Measurements from ENCODE around the gene MT4. TPM values are rescaled to one million over a fixed set of nuclear protein-coding genes. Genes with fewer than 3 reads are reported as not detected.

MT4 gene
- total RNA-seq, 1 donor from 2014 or later: not detected

GRCh38 chr16:56560447-56560846, 4.4 kb upstream of the MT4 start:
- H3K4me1 Mint-ChIP-seq: no peaks in the 10 kb centered on the region
- TF ChIP-seq CTCF (IDR thresholded peaks at IDR 0.05; ENCODE audit: unreplicated experiment): no peak
- DNase-seq (ENCODE audit: low spot score in 2 of 2, unreplicated experiment in 2 of 2): no peak
- no peaks in the 10 kb centered on the region for H3K9me3 Mint-ChIP-seq
- no peak overlapping the region for H3K4me3 Mint-ChIP-seq
- H3K36me3 Mint-ChIP-seq: no peaks in the 10 kb centered on the region
- H3K27ac Mint-ChIP-seq: no peak overlapping the region
- H3K27me3 Mint-ChIP-seq (ENCODE audit: low read depth): peaks cover 68% of the 10 kb centered on the region

GRCh38 chr16:56561126-56561525, 3.7 kb upstream of the MT4 start:
- Mint-ChIP-seq H3K9me3 (no peaks in the 10 kb centered on the region), H3K36me3 (no peaks in the 10 kb centered on the region), H3K27me3 (ENCODE audit: low read depth) (peaks cover 68% of the 10 kb centered on the region), H3K4me3 (no peak overlapping the region), H3K4me1 (no peaks in the 10 kb centered on the region), H3K27ac (no peak overlapping the region)
- no peak for DNase-seq (ENCODE audit: low spot score in 2 of 2, unreplicated experiment in 2 of 2)
- TF ChIP-seq CTCF (IDR thresholded peaks at IDR 0.05; ENCODE audit: unreplicated experiment): no peak

GRCh38 chr16:56569971-56570370, 5.1 kb downstream of the MT4 start:
- H3K36me3 Mint-ChIP-seq: no peaks in the 10 kb centered on the region
- no peak for DNase-seq (ENCODE audit: low spot score in 2 of 2, unreplicated experiment in 2 of 2)
- no peak for TF ChIP-seq CTCF (IDR thresholded peaks at IDR 0.05; ENCODE audit: unreplicated experiment)
- peaks cover 30% of the 10 kb centered on the region for H3K27me3 Mint-ChIP-seq (ENCODE audit: low read depth)
- no peaks in the 10 kb centered on the region for H3K4me1 Mint-ChIP-seq
- peaks cover 6% of the 10 kb centered on the region for H3K9me3 Mint-ChIP-seq
- no peak overlapping the region for H3K4me3 Mint-ChIP-seq
- no peak overlapping the region for H3K27ac Mint-ChIP-seq

GRCh38 chr16:56571525-56571924, 6.7 kb downstream of the MT4 start:
- Mint-ChIP-seq H3K4me1 (no peaks in the 10 kb centered on the region), H3K9me3 (peaks cover 14% of the 10 kb centered on the region), H3K27ac (no peak overlapping the region), H3K4me3 (no peak overlapping the region), H3K27me3 (ENCODE audit: low read depth) (peaks cover 15% of the 10 kb centered on the region), H3K36me3 (no peaks in the 10 kb centered on the region)
- TF ChIP-seq CTCF (IDR thresholded peaks at IDR 0.05; ENCODE audit: unreplicated experiment): no peak
- no peak for DNase-seq (ENCODE audit: low spot score in 2 of 2, unreplicated experiment in 2 of 2)

- Mint-ChIP-seq H3K9me3 (peaks cover 24% of the 10 kb centered on the region), H3K27ac (no peak overlapping the region), H3K36me3 (no peaks in the 10 kb centered on the region), H3K4me3 (no peak overlapping the region), H3K4me1 (no peaks in the 10 kb centered on the region), H3K27me3 (ENCODE audit: low read depth) (no peaks in the 10 kb centered on the region)
- TF ChIP-seq CTCF (IDR thresholded peaks at IDR 0.05; ENCODE audit: unreplicated experiment): no peak
- DNase-seq (ENCODE audit: low spot score in 2 of 2, unreplicated experiment in 2 of 2): no peak
These were observed 9.8 kb downstream of the MT4 start for GRCh38 chr16:56574625-56575024.
